GM19023 (cell line): ENCODE results near the gene CEP128.

Source experiments
- ATAC-seq: cut with Tn5 transposase; IDR thresholded peaks from one replicate; pipeline ENCODE4 v1.9.1; 2021; ENCODE audit warnings: mild to moderate bottlenecking, moderate library complexity; ENCODE audit not compliant: unreplicated experiment

The CEP128 gene

DNA sequence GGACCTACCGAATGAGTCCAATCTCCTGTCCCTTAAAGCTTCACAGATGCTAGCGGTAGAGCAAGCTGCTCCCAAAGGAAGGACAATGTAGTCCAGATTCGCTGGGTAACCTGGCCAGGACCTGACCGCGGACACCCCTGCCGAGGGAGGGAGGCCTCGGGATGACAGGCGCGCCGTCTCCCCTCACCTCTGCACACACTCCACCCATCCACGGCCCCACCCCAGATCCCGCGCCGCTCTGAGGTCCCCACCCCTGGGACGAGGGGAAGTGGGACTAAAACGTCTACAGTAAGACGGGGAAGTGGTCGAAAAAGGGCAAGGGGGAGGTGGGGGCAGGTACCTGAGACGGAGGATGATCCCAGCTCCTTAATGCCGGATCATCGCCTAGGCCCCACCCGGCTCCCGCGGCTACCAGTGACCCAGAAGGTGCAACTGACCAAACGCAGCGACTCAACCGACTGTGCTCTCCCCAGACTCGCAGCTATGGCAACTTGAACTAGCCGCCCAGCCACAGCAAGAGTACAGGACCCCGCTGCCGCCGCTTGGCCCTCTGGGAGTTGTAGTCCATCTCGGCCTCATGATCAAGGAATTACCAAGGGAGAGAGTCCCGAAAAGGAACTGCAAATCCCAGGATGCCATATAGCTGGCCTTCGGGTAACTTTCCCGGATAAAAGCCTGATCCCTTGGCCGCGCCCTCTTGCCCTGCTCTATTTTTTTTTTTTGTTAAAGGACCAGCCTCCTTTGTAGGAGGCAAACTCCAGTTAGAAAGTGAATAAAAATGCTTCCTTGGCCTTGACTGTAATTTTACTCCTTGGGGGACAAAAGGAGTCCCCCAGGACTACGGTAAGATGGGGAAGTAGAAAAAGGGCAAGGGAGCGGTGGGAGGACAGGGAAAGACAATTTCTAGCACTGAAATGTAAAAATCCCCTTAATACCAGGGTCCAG is at the start of gene CEP128:
Gene CEP128, minus strand, starts transcription at position 498 of the 945 bp plus-strand sequence.
- peak; percentile 99 for ATAC-seq

DNA sequence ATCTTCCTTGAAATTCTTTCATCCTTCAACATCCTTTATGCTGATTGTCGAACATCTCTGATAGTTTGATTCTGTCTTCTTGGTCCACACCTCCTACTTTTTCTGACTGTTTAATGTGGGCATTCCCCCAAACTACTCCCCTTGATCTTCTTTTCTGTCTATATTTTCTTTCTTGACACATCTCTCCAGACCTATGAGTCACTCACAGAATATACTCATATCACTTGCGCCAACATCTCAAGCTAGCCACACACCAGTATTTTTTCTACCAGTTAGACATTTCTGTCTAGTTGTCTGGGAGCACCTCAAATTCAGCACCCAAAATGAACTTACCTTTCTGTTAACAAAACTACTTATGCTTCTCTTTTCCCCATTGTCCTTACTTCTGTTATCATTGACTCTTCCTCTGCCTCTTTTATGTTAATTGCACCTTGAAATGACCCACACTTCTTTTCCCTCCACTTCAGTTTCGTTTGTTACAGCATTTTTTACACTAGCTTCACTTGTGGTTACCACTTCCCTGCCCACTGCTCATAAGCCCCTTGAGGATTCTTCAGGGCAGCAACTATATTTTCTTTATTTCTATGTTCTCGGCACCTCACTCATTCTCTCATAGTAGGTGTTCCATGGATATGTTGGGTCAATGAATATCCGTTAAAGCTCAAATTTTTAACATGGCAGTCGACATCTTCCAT is 47.3 kb upstream of the CEP128 start:
- peak; percentile 47 for ATAC-seq

DNA sequence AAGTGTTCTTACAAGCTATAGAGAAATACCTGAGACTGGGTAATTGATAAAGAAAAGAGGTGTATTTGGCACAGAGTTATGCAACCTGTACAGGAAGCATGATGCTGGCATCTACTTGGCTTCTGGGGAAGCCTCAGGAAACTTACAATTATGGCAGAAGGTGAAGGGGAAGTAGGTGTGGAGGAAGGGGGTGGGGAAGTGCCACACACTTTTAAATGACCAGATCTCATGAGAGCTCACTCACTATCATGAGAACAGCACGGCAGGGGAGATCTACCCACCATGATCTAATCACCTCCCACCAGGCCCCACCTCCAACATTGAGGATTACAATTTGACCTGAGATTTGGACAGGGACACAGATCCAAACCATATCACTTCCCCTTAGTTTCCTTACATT is 46.7 kb upstream of the CEP128 start:
- ATAC-seq: no peak

DNA sequence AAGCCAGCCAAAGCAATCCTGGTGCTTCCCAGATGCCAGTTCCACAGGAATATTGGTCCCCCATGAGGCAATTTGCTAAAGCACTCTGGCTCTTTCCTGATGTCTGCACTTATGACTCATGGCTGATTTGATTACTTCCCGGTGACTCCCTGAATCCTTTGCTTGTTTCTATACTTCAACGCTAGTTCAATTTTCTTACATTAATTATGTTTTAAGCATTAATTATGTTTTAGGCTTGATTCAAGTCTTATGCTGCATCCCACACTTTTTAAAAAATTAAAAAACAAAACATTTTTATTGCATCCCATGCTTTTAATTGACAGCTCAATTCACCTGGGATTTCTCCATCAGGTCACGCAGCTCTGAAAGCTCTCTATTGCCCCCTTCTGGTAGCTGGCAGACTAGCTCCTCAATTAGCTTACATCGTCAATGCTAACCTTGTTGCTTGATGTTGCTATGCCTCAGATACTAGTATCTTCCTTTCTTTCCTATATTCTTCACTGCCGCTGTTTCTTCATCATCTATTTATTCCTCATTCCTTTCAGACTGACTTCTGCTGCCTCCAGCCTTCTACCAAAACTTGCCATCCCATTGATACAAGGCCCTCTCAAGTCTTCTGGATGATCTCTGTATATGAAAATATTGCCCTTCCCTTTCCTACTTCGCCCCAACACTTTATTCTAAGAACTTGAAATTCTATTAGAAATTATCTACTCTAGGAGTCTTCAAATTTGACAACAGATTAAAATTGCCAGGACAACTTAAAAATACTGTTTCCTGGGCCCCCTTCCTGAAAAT is 45.9 kb upstream of the CEP128 start:
- ATAC-seq: no peak

DNA sequence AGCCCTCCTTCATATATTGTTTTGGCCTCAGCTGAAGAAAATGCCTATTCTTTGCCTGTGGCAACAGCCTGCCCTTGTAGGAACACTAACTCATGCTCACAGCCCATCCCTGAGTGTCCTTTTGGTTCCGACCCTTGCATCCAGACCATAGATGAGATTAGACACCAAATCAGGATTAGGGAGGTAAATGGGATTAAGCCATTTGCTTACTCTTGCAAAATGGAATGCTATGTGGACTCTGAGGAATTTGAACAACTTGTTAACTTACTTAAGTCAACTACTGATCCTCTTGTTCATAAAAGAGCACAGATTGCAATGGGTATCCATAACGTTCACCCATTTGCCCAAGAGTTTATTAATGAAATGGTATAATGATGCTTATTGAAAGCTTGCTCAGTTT is 41.2 kb upstream of the CEP128 start:
- ATAC-seq: no peak

DNA sequence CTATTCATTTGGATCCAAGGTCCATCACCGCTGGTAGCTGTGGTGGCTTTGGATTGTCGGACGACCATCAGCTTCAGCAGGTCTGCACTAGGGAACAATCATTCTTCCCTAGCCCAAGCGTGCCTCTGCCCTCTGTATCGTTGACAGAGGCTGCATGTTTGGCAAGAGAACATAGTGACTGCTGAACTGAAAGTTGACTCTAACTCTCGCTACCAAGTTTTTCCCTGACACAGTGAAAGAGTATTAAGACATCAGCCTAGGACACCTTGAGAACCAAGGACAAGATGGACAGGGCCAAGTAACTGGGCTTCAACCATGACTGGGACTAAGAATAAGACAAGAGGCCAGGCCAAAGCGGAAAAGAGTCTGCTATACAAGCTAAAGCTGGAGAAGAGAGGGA is 40.1 kb upstream of the CEP128 start:
- ATAC-seq: no peak

DNA sequence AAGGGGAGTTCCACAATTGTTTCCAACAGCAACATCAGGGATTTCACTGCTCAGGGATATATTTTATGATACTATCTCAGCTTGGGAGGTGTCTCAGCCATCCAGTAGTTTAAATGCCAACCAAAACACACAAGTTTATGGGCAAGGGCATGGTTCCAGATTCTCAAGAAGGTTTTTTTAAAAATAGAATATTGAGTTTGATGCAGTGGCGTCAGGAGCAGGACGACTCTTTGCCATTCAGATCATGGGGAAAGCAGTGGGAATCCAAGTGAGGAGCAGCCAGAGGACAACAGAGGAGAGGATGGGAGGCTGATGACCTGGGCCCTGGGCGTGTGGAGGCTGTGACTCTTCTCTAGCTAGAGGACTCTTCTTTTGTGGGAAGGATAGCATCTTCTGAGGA is 39.6 kb upstream of the CEP128 start:
- no peak for ATAC-seq

DNA sequence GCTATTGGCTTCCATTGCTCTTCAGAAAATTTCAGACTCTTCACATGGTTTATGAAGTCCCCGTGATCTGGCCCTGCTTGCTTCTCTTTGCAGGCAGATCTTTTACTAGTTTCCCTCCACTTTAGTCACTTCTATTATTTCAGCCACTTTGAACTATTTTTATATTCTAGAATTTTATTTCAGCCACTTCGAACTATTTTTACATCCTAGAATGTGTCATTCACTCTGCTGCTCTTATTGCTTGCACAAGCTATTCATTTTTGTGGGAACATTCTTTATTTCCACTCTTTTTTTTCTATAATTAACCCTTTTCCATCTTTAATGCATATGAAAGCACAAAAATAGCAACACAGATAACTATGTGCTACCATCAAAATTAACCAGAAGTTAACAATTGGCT is 38.4 kb upstream of the CEP128 start:
- ATAC-seq: no peak

DNA sequence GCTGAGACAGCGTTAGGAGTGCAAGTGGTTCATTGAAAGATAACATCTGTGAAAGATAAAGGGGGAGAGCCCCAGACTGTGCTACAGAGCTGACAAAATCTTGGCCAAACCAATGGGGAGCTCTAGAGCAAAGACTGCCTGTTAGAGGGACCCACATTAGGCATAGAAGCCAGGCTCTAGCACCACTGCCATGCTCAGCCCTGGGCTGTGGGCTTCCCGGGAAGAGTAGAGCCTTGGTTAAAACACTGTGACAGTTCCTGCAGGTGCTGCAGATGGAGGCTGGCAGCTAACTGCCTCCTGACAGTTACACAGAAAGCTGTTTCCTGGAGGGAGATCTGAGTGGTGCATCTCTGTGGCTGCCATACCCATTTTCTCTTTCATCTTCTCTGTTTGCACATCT is 36.9 kb upstream of the CEP128 start:
- ATAC-seq: no peak

DNA sequence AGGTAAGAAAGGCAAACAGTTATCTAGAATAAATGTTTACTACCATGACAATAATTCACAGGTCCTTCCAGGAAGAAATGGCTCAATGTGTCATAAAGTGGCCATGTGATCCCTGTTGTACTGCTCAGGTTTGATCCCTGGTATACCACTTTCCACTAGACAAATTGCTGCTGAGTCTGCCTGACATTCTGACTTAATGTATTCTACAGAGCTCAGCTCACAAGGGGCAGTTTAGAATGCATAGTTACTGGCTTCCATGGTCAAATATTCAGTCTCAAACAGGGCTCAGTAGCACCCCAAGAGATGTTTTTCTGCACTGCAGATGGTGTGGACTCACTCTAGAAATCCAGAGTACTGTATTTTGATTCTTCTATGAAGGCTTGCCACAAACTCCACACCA is 35.7 kb upstream of the CEP128 start:
- no peak for ATAC-seq

DNA sequence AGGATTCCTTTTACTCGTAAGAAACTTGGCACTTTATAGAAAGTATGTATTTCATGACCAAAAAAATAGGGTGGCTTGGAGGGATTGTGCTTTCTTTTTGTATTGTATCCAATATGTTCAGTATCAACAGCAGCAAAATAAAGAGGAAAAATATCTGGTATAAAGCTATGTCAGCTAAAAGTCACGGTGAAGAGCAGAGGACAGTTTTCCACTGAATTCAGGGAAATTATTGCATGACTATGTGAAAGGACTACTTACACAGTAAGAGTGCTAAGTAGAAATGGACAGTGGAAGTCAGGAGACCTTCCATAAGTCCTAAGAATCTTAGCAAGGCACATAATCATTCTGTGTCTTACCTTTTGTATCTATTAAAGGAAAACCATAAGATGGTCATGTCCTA is 33.1 kb upstream of the CEP128 start:
- ATAC-seq: no peak

DNA sequence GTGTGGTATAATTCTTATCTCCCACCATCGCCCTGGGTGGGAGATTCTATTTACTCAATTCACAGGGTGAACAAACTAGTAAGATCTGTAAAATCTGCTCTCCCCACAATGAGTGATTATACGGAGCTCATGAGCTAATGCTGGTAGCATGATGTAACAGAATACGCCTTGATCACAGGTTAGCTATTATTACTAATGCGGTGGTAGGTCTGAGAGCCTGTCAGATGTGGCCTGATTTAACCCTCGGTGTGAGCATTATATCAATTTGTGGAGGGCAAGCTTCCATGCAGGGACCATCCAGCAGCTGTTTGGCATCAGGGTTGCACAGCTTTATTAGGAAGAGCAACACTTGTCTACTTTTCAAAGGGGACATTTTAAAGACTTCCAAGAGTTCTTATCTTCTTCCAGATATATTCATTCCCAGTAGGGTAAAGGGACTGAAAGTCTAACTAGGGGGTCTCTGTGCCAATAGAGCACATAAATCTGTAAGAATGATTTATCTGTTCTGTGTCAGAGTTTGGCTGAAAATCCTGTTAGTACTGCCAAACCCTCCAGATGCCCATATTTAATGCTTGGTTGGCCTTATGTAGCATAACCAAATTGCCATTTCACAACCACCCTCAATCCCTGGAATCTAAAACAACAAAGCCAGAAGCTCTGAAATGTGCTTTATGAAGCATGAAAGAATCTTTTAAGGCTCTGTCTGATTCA is 32.5 kb upstream of the CEP128 start:
- no peak for ATAC-seq

DNA sequence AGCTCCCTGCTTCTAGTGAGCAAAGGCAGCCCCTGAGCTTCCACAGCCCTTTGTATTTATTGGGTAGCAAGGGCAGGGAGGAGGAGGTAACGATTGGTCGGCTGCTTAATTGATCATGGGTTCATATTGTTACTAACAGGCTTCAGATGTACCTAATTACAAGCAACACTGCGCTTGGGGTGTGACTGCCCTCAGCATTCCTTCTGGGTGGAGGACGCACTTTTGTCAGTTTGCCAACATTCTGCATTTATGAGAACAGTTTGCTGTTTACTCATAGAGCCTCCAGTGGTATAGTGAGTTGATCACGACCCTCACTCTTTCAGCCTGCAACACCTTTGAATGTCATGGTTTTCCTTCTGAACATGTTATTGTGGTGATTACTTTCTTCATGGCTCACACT is 23.5 kb upstream of the CEP128 start:
- ATAC-seq: no peak

DNA sequence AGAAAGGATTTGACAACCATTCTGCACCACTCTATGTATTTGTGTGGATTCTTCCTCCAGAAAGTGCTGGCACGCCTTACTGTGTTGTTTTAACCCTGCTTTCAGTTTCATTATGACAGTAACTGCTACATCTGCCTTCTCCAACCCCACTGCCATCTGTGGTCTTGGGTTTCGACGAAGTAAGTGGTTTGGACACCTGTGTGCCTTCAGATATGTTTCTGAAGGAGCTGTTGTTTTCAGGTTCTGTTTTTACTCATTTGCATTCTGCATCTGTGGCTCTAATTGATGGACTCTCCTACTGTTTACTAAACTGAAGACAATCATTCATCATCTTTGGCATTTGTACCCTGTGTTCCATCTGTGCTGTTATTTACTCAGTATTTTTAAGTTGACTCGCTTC is 18.0 kb upstream of the CEP128 start:
- peak; percentile 97 for ATAC-seq

DNA sequence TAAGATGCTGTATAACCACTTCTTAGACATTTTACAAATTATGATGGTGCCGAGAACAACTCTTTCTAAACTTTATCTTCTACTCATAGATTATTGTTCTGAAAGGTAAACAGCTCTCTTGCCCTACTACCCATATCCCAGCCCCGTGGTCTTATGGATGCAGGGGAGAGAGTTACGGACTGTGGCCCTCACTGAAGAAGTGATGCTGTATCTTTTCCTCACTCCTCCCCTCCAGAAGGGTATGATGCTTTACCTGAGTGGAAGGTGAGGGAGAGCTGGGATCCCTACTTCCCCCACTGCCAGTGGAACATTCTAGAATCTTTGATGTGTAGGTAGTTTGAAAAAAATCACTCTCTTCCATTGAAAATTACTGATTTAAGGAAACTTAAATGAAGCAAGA is 17.4 kb upstream of the CEP128 start:
- ATAC-seq: no peak

DNA sequence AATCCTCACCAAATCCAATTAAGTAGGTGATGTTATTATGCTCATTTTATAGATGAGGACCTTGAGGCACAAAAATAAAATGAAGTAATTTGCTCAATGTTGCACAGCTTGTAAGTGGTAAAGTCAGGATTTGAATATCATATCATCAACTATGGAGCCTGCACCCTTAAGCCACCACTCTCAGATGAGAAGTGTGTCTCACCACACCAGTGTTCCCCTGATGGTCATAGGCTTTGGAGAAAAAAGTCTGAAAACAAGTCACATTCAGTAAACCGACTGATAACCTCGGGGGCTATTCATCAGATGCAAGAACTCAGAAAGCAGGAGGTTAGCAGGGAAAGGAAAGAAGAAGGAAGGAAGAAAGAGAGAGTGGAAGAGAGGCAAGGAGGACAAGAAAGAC is 16.7 kb upstream of the CEP128 start:
- no peak for ATAC-seq

DNA sequence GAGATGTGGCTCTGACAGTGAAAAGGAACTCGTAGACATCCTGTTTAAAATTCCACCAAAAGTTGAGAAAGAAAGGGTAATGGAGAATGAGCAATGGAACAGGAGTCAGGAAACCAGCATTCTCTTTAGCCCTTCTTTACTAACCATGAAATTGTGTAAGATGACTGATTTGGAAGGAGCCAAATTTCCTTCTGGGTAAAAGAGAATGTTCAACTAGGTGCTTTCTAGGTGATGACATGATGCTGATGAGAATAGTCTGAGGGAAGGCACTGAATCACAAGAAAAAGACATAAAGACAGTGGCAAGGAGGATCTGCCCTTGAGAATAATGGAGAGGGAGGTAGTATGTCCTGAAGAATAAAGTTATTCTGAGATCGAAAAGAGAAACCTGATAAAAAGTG is 16.1 kb upstream of the CEP128 start:
- ATAC-seq: no peak

DNA sequence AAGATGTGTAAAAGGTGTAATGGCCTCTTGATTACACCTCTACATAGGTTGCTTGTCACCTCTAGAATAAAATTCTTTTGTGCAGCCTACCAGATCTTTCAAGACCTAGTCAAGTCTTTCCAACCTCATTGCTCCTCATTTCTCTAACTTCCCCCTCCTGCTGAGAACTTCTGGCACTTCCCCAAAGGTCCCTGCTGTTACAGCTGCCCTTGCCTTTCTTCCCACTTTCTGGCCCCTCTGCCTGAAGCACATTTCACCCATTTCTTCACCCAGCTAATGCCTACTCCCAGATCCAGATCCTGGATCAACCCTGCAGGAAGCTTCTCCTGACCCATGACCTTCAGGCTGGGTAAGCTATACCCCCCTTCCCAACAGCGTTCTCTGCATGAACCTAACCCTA is 15.4 kb upstream of the CEP128 start:
- ATAC-seq: no peak

DNA sequence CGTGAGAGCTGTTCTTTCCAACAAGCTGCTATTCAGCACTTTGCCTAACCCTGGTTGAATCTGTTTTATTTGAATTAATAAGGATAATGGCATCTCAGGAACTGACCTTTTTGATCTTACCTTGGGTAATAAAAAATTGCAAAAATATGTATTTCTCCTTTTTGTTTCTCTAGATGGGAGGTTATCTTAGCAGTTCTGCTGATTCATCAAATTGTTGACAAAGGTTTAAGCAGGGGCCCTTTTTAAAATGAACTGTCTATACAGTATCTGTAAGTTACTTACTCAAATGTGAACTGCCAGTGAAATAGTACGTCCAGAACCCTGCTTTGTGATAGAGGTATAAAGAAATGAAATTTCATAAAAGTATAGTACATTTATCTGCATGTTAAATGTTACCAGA is 14.6 kb upstream of the CEP128 start:
- no peak for ATAC-seq

DNA sequence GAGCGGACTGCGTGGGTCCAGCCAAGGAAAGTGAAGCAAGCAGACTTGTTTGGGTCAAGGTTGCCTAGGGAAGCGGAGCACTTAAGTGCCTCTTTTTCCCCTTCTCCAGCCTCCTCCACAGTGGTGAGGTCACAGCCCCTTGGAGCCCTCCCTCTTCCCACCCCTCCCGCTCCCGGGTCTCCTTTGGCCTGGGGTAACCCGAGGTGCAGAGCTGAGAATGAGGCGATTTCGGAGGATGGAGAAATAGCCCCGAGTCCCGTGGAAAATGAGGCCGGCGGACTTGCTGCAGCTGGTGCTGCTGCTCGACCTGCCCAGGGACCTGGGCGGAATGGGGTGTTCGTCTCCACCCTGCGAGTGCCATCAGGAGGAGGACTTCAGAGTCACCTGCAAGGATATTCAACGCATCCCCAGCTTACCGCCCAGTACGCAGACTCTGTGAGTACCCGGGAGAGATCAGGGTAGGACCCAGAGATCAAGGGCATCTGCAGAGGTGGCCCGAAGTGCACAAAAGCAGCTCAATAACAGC is 13.9 kb upstream of the CEP128 start, which contains the start of gene TSHR:
Gene TSHR, plus strand, starts transcription at position 206 of the 526 bp plus-strand sequence. Its CDS starts 60 bp downstream, at position 266.
- no peak for ATAC-seq
